ENCODE measurements around the gene STX18.

The STX18 gene

GRCh38 chr4:4419896-4420295 lies 122.0 kb downstream of the STX18 start:
- no peak for DNase-seq (ENCODE audit: low read depth in 2 of 2)

- no peak for DNase-seq (ENCODE audit: low read depth in 2 of 2)
These were observed 123.0 kb downstream of the STX18 start for GRCh38 chr4:4418676-4419390.

DNA sequence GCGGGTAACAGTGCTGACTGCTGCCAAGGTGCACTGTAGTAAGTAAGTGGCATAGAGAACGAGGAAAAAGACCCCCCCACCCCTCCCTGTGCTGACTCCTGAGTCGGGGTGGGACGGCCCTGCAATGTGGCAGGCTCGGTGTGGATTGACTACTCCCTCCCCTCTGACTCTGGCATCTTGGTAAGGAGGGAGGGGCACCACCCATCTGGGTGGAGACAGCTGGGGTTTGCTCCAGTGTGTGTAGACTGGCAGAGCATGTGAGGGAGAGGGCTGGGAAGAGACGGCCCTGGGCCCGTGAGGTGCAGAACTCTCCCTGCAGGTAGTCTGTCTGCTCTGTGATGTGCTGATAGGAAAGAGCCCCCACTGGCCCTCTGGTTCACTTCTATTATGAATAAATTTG lies 124.0 kb downstream of the STX18 start:
- no peak for DNase-seq (ENCODE audit: low read depth in 2 of 2)

- DNase-seq (ENCODE audit: low read depth in 2 of 2): no peak
These were observed 124.9 kb downstream of the STX18 start for GRCh38 chr4:4416981-4417380.

DNA sequence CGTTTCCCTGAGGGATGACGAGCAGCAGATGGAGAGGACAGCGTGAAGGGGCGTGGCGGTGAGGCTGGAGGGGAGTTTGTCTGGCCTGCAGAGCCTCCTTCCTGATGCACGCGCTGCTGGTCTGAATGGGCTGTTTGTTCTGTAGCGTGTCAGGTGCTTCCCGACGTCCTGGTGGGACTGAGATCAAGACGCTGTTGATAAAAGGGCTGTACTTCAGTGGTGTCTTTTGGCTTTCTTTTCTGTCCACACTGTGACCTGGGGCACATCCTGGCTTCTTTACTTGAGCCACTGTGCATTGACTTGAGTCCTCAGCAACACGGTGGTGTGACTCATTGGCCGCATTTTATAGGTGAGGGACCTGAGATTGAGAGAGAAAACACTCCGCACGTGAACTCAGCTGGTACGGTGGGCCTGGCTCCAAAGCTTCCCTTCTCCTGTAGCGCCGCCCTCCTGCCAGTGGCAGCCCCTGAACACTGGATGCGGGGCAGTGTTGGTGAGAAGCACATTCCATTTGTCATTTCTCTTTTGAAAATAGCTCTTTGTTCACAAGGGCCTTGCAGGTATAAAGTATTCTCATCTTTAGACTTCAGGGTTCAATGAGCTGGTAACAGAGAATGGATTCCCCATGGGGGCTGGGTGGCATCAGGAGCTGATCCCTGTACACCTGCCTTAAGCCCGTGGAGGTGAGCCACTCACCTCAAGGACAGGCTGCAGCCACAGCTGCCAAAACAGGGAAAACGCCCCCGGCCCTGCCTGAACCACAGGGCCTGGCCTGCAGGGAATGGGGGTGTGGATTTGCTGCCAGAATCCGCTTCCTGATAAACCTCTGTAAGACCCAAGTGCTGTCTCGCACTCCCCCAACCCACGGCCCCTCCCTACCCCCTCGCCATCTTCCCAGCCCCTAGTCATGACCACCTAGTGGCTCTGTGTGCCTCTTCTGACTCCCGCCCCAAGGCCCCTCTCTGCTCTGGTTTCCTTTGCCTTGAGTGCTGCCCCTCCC lies 125.7 kb downstream of the STX18 start:
- DNase-seq (ENCODE audit: low read depth in 2 of 2): no peak

DNA sequence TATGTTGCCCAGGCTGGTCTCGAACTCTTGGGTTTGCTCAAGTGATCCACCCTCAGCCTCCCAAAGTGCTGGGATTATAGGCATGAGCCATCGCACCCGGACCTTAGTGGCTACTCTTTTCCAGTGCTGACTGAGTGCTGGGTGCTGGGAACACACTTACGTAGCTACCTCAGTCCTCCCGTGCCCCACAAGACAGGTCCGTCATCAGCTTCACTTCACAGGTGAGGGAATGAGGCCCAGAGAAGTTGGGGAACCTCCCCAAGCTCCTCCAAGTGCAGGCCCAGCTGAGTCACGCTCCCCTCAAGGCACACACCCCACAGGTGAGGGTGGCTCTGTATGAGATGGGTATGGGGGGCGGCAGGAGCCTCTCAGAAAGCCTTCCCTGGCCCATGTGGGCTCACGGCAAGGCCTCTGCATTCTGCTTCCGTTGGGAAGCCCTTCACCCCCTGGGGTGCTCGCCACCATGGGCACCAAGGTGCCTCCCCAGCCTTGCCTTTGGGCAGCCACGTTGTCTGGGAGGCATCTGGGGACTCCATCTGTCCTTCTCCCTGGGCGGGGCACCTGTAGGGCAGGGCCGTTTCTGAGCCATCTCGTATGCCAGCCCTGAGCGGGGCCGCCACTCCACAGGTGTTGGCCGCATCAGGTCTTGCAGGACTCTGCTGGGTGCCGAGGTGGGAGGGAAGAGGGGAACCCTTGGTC lies 126.6 kb downstream of the STX18 start:
- DNase-seq (ENCODE audit: low read depth in 2 of 2): no peak

DNA sequence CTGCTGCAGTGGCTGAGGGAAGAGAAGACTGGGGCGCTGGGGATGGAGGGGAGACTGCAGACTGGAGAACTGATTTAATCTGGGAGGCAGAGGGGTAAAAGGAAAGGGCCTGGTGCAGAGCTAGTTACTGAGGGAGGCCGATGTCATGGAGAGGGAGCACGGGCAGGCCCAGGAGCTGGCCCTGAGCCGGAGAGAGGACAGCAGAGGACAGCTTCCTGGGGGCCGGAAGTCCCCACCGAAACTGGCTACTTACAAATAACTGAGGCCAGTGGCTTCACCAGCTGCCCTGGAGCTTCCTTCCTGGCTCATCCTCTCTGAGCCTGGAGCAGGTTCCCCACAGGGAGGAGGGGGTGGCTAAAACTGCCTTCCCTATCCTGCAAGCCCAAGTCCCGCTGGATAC lies 128.0 kb downstream of the STX18 start:
- no peak for DNase-seq (ENCODE audit: low read depth in 2 of 2)

GRCh38 chr4:4413373-4413725 lies 128.5 kb downstream of the STX18 start:
- DNase-seq (ENCODE audit: low read depth in 2 of 2): no peak

- no peak for DNase-seq (ENCODE audit: low read depth in 2 of 2)
These were observed 129.0 kb downstream of the STX18 start for GRCh38 chr4:4412641-4413372.

DNA sequence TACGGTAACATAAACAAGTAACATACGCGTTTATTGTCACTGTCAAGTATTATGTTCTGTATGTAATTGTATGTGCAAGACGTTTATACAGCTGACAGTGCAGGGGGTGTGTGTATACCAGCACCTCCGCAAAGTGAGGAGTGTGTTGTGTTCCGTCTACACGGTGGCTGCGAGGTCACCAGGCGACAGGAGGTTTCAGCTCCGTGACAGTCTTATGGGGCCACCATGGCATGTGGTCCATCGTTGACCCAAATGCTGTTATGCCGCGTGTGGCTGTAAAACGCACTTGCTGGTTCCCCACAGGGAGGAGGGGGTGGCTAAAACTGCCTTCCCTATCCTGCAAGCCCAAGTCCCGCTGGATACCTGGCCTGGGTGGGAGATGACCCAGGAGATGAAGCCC lies 129.9 kb downstream of the STX18 start:
- no peak for DNase-seq (ENCODE audit: low read depth in 2 of 2)

GRCh38 chr4:4410271-4410670 lies 131.6 kb downstream of the STX18 start:
- DNase-seq (ENCODE audit: low read depth in 2 of 2): no peak

DNA sequence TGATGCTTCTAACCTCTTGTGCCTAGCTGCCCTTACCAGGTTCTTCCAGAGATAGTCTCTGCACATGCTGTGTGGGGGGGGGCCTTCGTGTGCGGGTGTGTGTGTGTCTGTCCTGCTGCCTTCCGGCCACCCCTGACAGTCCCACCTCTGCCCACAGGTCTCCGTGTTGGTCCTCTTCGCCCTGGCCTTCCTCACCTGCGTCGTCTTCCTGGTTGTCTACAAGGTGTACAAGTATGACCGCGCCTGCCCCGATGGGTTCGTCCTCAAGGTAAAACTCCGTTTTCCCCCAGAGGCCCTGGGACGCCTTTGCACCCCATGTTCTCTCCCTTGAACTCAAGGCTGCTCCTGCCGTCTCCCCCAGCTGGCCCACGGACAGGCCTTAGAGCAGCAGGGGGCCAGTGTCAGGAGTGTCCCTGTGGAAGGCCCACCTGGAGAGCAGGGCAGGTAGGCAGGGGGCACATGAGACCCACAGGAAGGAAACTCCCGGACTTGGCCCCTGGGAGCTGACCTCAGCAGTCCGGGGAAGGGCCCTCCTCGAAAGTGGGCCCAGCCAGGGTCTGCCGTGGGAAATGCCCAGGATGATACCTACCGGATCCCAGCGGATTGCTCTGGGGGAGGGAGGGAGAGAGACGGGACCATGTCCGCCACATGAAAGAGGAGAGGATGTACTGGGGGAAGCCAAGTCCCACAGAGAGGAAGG lies 132.3 kb downstream of the STX18 start:
- DNase-seq (ENCODE audit: low read depth in 2 of 2): no peak

GRCh38 chr4:4408576-4409335 lies 133.1 kb downstream of the STX18 start:
- no peak for DNase-seq (ENCODE audit: low read depth in 2 of 2)

- no peak for DNase-seq (ENCODE audit: low read depth in 2 of 2)
These were observed 133.7 kb downstream of the STX18 start for GRCh38 chr4:4408132-4408523.

DNA sequence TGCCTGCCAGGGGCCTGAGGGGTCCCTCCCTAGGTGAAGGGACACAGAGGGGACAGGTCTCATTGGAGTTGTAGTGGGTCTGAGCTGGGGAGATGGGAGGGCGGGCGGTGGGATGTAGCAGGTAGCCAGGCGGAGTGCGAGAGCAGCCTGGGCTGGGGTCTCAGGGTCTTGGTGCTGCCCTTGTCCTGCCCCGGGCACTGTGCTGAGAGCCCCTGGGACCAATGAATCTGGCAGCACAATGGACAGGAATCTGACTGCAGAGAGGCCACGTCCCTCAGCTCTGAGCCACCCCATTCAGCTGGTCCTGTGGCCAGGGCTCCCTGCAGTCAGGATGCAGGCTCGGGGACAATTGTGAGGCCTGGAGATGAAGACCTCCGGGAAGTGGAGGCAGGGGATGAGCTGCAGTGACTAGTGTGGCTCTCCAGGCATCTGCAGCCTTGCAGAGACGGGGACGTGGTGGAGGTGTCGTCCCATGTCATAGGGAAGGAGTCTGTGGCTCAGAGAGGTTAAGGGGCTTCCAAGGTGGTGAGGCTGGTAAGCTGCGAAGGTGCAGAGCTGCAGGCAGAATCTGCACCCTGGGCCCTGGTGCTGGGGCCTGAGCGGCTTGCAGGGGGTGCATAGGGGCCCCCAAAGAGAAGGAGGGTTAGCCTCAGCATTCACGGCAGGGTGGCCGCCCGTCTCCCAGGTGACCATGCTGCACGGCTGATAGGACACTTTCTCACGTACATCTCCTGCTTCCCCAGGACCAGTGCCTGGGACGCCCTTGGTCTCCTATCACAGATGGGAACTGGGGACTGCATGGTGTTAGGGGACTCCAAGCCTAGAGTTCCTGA lies 134.3 kb downstream of the STX18 start:
- no peak for DNase-seq (ENCODE audit: low read depth in 2 of 2)

GRCh38 chr4:4406455-4407298 lies 135.2 kb downstream of the STX18 start:
- no peak for DNase-seq (ENCODE audit: low read depth in 2 of 2)

GRCh38 chr4:4405358-4405962 lies 136.4 kb downstream of the STX18 start:
- no peak for DNase-seq (ENCODE audit: low read depth in 2 of 2)

DNA sequence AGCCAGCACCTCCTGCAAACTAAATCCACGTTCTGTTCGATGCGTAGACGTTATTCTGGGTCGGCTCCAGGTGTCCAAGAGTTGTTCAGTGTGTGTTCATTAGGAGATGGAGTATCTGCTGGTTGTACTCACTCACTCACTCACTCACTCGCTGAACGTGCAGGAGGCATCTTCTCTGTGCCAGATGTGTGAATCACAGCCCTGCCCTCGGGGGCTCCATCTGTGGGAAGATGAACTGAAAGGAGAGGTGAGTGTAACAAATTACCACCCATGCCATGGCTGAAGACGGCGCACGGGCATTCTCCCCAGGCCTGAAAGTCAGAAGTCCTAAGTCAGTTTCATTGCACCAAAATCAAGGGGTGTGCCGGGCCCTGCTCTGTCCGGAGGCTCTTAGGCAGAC lies 138.9 kb downstream of the STX18 start:
- no peak for DNase-seq (ENCODE audit: low read depth in 2 of 2)

Measured in fibroblast of skin of left quadriceps (primary cell).